SK-N-SH (cell line): ENCODE results near the gene KRTAP10-5. TPM values are rescaled to one million over a fixed set of nuclear protein-coding genes. Genes with fewer than 3 reads are reported as not detected.

Experiments used
- CTCF ChIA-PET: fragments of 300-600, 350-600 bp; formaldehyde crosslinking; extraction: SDS; loops from one replicate; lab custom pipeline; 2021; lab: Yijun Ruan, JAX
- POLR2A ChIA-PET: fragments of 350-600 bp; sonication (Branson Sonifier 250); formaldehyde crosslinking; extraction: SDS; loops from one replicate; lab custom pipeline; 2020; ENCODE audit warnings: antibody characterized with exemption, inconsistent platforms; lab: Yijun Ruan, JAX
- DNase-seq: peaks from one replicate; pipeline ENCODE4 v3.0.0; 2012
- H2AFZ ChIP-seq: fragments of 200-600 bp; sonication (generic); 2 replicates; pipeline ENCODE4 v1.8.1; 2016; ENCODE audit warnings: antibody characterized with exemption, mild to moderate bottlenecking, low read depth
- H3F3A ChIP-seq: fragments of 200-600 bp; sonication (generic); replicated peaks from 2 replicates; pipeline ENCODE3; 2016; ENCODE audit warnings: antibody characterized with exemption, mild to moderate bottlenecking; ENCODE audit not compliant: insufficient read depth
- H3K27ac ChIP-seq, 2 experiments: fragments of 200-500 bp in 1 of 2; fragments of 200-600 bp in 1 of 2; sonication (Bioruptor generic) in 1 of 2; sonication (generic), shearing (Covaris generic) in 1 of 2; 2 replicates each; pipeline versions ENCODE4 v1.5.1 to v1.6.1; 2014 to 2016; ENCODE audit warnings: low read depth in 2 of 2, inconsistent platforms in 1 of 2, low read length in 1 of 2, mild to moderate bottlenecking in 1 of 2, mixed read lengths in 1 of 2
- H3K27me3 ChIP-seq: fragments of 200-600 bp; sonication (generic), shearing (Covaris generic); 2 replicates; pipeline ENCODE4 v1.6.1; 2016; ENCODE audit warnings: mixed run types; ENCODE audit not compliant: insufficient read depth
- H3K36me3 ChIP-seq, 2 experiments: fragments of 200-500 bp in 1 of 2; fragments of 200-600 bp in 1 of 2; sonication (Bioruptor generic) in 1 of 2; sonication (generic) in 1 of 2; replicated peaks in 1 of 2; 2 replicates each; pipeline versions ENCODE3 to v1.5.1; 2014 to 2016; ENCODE audit warnings: low read length in 1 of 2, mild to moderate bottlenecking in 1 of 2; ENCODE audit not compliant: insufficient read depth in 2 of 2, control insufficient read depth in 1 of 2
- H3K4me1 ChIP-seq, 2 experiments: fragments of 200-500 bp in 1 of 2; fragments of 200-600 bp in 1 of 2; sonication (Bioruptor generic) in 1 of 2; sonication (generic), shearing (Covaris generic) in 1 of 2; 2 replicates each; pipeline versions ENCODE4 v1.5.1 to v1.6.1; 2014 to 2016; ENCODE audit warnings: low read depth in 1 of 2, low read length in 1 of 2, mixed run types in 1 of 2; ENCODE audit not compliant: insufficient read depth in 2 of 2, control insufficient read depth in 1 of 2
- H3K4me2 ChIP-seq: fragments of 200-600 bp; sonication (generic), shearing (Covaris generic); 2 replicates; pipeline ENCODE4 v1.6.1; 2017; ENCODE audit warnings: mixed run types
- H3K4me3 ChIP-seq, 2 experiments: fragments of 200-500 bp in 1 of 2; fragments of 200-600 bp in 1 of 2; sonication (Bioruptor generic) in 1 of 2; sonication (generic), shearing (Covaris generic) in 1 of 2; 2 replicates each; pipeline versions ENCODE4 v1.5.1 to v1.8.1; 2014 to 2016; ENCODE audit warnings: low read depth in 2 of 2, inconsistent platforms in 1 of 2, low read length in 1 of 2, mild to moderate bottlenecking in 1 of 2, mixed read lengths in 1 of 2, moderate library complexity in 1 of 2
- H3K79me2 ChIP-seq: fragments of 200-600 bp; sonication (generic); 2 replicates; pipeline ENCODE4 v1.8.1; 2017; ENCODE audit warnings: mild to moderate bottlenecking; ENCODE audit not compliant: insufficient read depth
- H3K9ac ChIP-seq: fragments of 200-600 bp; sonication (generic); 2 replicates; pipeline ENCODE4 v1.6.1; 2017; ENCODE audit warnings: mixed run types
- H3K9me2 ChIP-seq: fragments of 200-600 bp; sonication (generic); 2 replicates; pipeline ENCODE4 v1.6.1; 2017; ENCODE audit warnings: mixed run types
- H3K9me3 ChIP-seq: fragments of 200-600 bp; sonication (generic); 2 replicates; pipeline ENCODE4 v1.6.1; 2017; ENCODE audit warnings: mixed run types, mild to moderate bottlenecking, moderate library complexity
- H4K20me1 ChIP-seq: fragments of 200-600 bp; sonication (generic); 2 replicates; pipeline ENCODE4 v1.6.1; 2017; ENCODE audit warnings: mild to moderate bottlenecking, mixed run types; ENCODE audit not compliant: insufficient read depth
- EP300 ChIP-seq, 2 experiments: IDR thresholded peaks; 2 replicates each; pipeline versions ENCODE4 v1.4.0 to v1.6.1; 2012; ENCODE audit warnings: borderline replicate concordance in 1 of 2, low read depth in 1 of 2, low read length in 1 of 2
- EZH2phosphoT487 ChIP-seq: fragments of 200-600 bp; sonication (generic); IDR thresholded peaks from 2 replicates; pipeline ENCODE4 v1.6.1; 2017; ENCODE audit warnings: low read depth, mixed run types, mild to moderate bottlenecking, antibody characterized with exemption, moderate library complexity, borderline replicate concordance
- FOXJ3 ChIP-seq: sonication (generic); formaldehyde crosslinking; IDR thresholded peaks from 2 replicates; pipeline ENCODE4 v1.5.1; 2020; ENCODE audit warnings: mild to moderate bottlenecking, missing genetic modification reagents
- GABPA ChIP-seq: IDR thresholded peaks from 2 replicates; pipeline ENCODE4 v1.4.0; 2012; ENCODE audit warnings: low read depth, mild to moderate bottlenecking
- GATA2 ChIP-seq: sonication (generic); formaldehyde crosslinking; IDR thresholded peaks from 2 replicates; pipeline ENCODE4 v1.5.0; 2020; ENCODE audit warnings: mild to moderate bottlenecking, missing genetic modification reagents
- MAX ChIP-seq: IDR thresholded peaks from 2 replicates; pipeline ENCODE4 v1.4.0; 2012; ENCODE audit warnings: low read depth
- MXI1 ChIP-seq: IDR thresholded peaks from 2 replicates; pipeline ENCODE4 v1.6.1; 2012; ENCODE audit warnings: mild to moderate bottlenecking, low read depth, low read length, improper control_type of control experiment
- NFIC ChIP-seq: IDR thresholded peaks from 2 replicates; pipeline ENCODE4 v1.4.0; 2012; ENCODE audit warnings: borderline replicate concordance
- PBX3 ChIP-seq: IDR thresholded peaks from 2 replicates; pipeline ENCODE4; 2012
- POLR2AphosphoS5 ChIP-seq: IDR thresholded peaks from 2 replicates; pipeline ENCODE4 v1.6.1; 2012; ENCODE audit warnings: low read depth, low read length
- REST ChIP-seq: IDR thresholded peaks from 2 replicates; pipeline ENCODE4 v1.6.1; 2012; ENCODE audit warnings: mild to moderate bottlenecking, low read depth, low read length, moderate library complexity
- RXRA ChIP-seq: IDR thresholded peaks from 2 replicates; pipeline ENCODE4 v1.4.0; 2012; ENCODE audit warnings: low read depth, mild to moderate bottlenecking, borderline replicate concordance
- SIN3A ChIP-seq: IDR thresholded peaks from 2 replicates; pipeline ENCODE4 v1.6.1; 2012; ENCODE audit warnings: low read depth, mild to moderate bottlenecking, low read length, moderate library complexity, borderline replicate concordance
- TCF12 ChIP-seq: IDR thresholded peaks from 2 replicates; pipeline ENCODE4 v1.4.0; 2012
- TEAD4 ChIP-seq: IDR thresholded peaks from 2 replicates; pipeline ENCODE4 v1.4.0; 2012; ENCODE audit warnings: mild to moderate bottlenecking, borderline replicate concordance; ENCODE audit not compliant: insufficient read depth
- USF1 ChIP-seq: IDR thresholded peaks from 2 replicates; pipeline ENCODE4 v1.4.0; 2012; ENCODE audit warnings: low read depth, borderline replicate concordance
- YY1 ChIP-seq: IDR thresholded peaks from 2 replicates; pipeline ENCODE4 v1.4.0; 2012; ENCODE audit warnings: low read depth, mild to moderate bottlenecking
- WGBS: methylation state at CpG from one replicate; pipeline ENCODE4 v1.1.6; 2017; ENCODE audit warnings: low lambda C conversion rate; 5-methylcytosine and 5-hydroxymethylcytosine counted together
- polyA plus RNA-seq, 3 experiments: library from polyadenylated mRNA; depleted of rRNA; stranded (reverse); fragments of >200 nt; gene quantifications; 2 replicates each; pipeline ENCODE4 v1.2.3, GENCODE V29; 2012

Gene KRTAP10-5
- polyA plus RNA-seq, 1 of the 3 experiments (the other 2 are of a cell fraction) = not detected

DNA sequence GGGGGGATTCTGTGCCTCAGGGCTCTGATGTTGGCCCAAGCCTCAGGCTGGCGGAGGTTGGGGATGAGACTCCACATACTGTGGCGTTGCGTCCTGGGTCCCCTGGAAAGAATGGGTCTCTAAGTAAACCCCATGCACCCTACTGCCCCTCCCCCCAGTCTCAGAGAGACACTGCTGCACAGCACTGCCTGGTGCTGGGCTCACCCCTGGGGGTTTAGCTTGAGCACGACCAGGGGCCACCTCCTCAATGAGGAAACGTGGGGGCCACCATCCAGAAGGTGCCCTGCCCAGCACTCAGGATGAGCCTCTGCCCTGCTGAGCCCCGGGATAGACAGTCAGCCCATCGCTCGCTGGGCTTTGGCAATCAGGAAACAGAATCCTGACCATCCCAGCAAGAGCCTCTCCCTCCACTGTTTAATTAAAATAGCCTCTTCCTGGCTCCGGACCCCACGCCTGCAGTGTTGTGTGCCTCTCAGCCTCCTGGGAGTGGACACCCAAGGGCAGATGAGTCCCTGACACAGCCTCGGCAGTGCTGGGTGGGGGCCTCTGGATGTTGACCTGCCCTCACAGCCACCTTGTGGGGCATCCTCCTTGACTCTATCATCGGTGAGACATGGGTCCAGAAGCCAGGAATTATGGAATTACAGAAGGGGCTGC, 10.4 kb downstream of the KRTAP10-5 start:
- no peaks in the 10 kb centered on the region for H3K36me3 ChIP-seq
- no peak overlapping the region for H3K27ac ChIP-seq
- H3K4me1 ChIP-seq = no peaks in the 10 kb centered on the region
- peaks cover 50% of the 10 kb centered on the region for H3K27me3 ChIP-seq
- ChIA-PET POLR2A (no interaction called here), CTCF (no interaction called here)
- WGBS = 0% methylated on average over 2 of the region's 12 CpGs
- no peaks in the 10 kb centered on the region for H3K9me3 ChIP-seq
- H3K4me2 ChIP-seq = no peak overlapping the region
- TF ChIP-seq REST (no peak), EZH2phosphoT487 (no peak), YY1 (no peak), PBX3 (no peak), FOXJ3 (CRISPR knock-in tag) (no peak), MXI1 (no peak), MAX (no peak), POLR2AphosphoS5 (no peak), TEAD4 (no peak), SIN3A (no peak), RXRA (no peak), USF1 (no peak), EP300 (IDR thresholded peaks at IDR 0.05; ENCODE audit: borderline replicate concordance in 1 of 2, low read depth in 1 of 2, low read length in 1 of 2) (no peak), NFIC (no peak), GABPA (no peak), TCF12 (no peak), GATA2 (CRISPR knock-in tag) (no peak)
- no peaks in the 10 kb centered on the region for H3K9me2 ChIP-seq
- no peaks in the 10 kb centered on the region for H3F3A ChIP-seq
- no peak overlapping the region for H3K4me3 ChIP-seq
- H4K20me1 ChIP-seq = no peaks in the 10 kb centered on the region
- no peak for DNase-seq
- H3K9ac ChIP-seq = no peak overlapping the region
- H2AFZ ChIP-seq = no peak overlapping the region
- H3K79me2 ChIP-seq = no peaks in the 10 kb centered on the region
